Measurements from ENCODE around the gene SELENON. TPM values are rescaled to one million over a fixed set of nuclear protein-coding genes. Genes with fewer than 3 reads are reported as not detected.
A peak's percentile ranks its signal among the peaks of the same experiment; 100 is the strongest.

SELENON gene
- total and polyA plus RNA-seq, 2 donors, result 4.8 to 17.4 TPM

DNA sequence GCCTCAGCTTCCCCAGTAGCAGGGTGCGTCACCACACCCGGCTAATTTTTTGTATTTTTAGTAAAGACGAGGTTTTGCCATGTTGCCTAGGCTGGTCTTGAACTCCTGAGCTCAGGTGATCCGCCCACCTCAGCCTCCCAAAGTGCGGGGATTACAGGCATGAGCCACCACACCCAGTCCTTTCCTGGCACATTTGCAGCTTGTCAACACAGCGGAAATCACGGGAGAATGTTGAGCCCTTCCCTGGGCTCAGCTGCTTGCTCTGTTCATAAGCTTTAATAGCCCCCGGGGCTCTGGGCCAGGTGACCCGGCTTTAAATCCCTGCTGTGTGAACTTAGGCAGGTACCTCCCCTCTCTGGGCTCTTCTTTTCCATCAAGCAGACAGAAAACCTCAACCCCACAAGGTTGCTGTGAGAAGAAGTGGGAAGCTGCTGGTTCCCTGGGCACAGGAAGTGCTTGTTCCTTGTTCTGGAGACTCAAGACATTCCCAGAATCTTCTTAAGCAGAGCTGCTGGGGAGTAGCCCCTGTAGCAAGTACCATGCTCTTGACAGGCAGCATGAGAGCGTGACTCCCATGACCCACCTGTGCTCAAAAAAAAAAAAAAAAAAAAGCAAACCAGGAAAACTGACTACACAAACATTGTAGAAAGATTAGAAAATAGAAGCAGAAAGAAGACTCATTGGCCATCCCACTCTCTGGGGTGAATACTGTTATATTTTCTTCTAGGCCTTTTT is 14.5 kb upstream of the SELENON start:
- DNase-seq (ENCODE audit: low read depth in 6 of 9, low spot score in 9 of 9), result no peak
- Histone ChIP-seq H3K9me3 (ENCODE audit: control insufficient read depth in 2 of 2, insufficient read depth in 1 of 2, low read length in 1 of 2) (peaks cover 0 to 4% of the 10 kb centered on the region in 2 donors), H3K27ac (ENCODE audit: low read depth in 1 of 2, low read length in 1 of 2) (no peak overlapping the region), H3K27me3 (ENCODE audit: control insufficient read depth in 2 of 2, insufficient read depth in 1 of 2, low read length in 1 of 2) (peaks cover under 1 to 35% of the 10 kb centered on the region in 2 donors), H3K4me1 (ENCODE audit: control insufficient read depth in 2 of 2, insufficient read depth in 2 of 2, low read length in 2 of 2) (no peaks in the 10 kb centered on the region), H3K36me3 (ENCODE audit: control insufficient read depth in 2 of 2, insufficient read depth in 2 of 2, low read length in 1 of 2) (no peaks in the 10 kb centered on the region), H3K4me3 (ENCODE audit: low read length in 2 of 2) (no peak overlapping the region)
- WGBS, result 93% methylated on average over 10 of the region's 10 CpGs

DNA sequence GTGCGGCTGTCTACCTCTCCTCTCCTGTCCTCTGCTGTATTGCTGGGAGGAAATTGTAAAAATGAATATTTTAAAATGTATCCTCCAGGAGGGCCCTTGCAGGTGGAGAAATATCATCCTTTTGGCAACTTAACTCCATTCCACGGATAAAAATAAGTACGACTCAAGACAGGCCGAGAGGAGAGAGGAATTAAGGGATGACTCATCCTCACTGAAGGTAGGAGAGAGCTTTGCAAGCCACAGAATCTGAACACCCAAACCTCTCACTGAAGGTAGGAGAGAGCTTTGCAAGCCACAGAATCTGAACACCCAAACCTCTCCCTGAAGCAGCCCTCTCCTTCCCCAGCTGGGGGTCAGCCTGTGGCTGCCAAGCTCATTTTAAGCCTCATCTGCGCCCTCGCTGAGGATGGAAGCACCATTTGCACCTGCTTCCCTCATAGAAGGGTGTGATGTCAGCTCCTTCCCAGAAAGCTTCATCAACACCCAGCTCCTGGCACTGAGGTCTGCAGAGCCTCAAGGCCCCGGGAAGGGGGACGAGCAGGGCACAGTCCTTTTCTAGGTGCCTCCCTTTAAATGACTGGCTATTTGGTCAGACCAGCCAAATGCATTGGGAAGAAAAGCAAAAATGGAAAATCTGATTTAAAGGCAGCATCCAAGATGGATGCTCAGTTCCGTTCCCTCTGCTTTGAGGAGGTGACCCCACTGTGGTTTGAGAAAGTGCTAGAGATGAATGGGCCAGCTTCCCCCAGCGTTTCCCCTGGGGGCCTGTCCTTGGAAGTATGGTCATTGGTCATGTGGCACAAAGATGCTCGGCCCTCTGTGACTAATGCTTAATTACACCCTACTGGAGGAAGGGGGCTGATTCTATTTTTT is 12.9 kb upstream of the SELENON start:
- no peak overlapping the region for H3K4me3 ChIP-seq (ENCODE audit: low read length in 2 of 2)
- 93% methylated on average over 11 of the region's 11 CpGs for WGBS
- no peaks in the 10 kb centered on the region for H3K36me3 ChIP-seq (ENCODE audit: control insufficient read depth in 2 of 2, insufficient read depth in 2 of 2, low read length in 1 of 2)
- H3K27me3 ChIP-seq (ENCODE audit: control insufficient read depth in 2 of 2, insufficient read depth in 1 of 2, low read length in 1 of 2), result peaks cover 0 to 28% of the 10 kb centered on the region in 2 donors
- no peak for DNase-seq (ENCODE audit: low read depth in 6 of 9, low spot score in 9 of 9)
- peak overlapping the region in 1 of 2 donors; percentile 56 for H3K27ac ChIP-seq (ENCODE audit: low read depth in 1 of 2, low read length in 1 of 2)
- no peaks in the 10 kb centered on the region for H3K4me1 ChIP-seq (ENCODE audit: control insufficient read depth in 2 of 2, insufficient read depth in 2 of 2, low read length in 2 of 2)
- peaks cover 0 to 4% of the 10 kb centered on the region in 2 donors for H3K9me3 ChIP-seq (ENCODE audit: control insufficient read depth in 2 of 2, insufficient read depth in 1 of 2, low read length in 1 of 2)

DNA sequence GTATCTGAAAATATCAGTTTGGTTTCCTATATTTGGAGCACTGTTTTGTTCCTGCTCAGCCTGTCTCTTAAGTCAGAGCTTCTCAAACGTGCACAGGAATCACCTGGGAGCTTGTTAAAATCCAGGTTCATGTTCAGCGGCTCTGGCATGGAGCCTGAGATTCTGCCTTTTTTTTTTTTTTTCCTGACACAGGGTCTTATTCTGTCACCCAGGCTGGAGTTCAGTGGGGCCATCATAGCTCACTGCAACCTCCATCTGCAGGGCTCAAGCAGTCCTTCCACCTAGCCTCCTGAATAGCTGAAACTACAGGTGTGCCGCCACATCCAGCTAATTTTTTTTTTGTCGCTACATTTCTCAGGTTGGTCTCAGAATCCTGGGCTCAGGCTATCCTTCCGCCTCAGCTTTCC is 12.2 kb upstream of the SELENON start:
- H3K4me3 ChIP-seq (ENCODE audit: low read length in 2 of 2), result no peak overlapping the region
- 96% methylated on average over 5 of the region's 5 CpGs for WGBS
- H3K4me1 ChIP-seq (ENCODE audit: control insufficient read depth in 2 of 2, insufficient read depth in 2 of 2, low read length in 2 of 2), result no peaks in the 10 kb centered on the region
- H3K9me3 ChIP-seq (ENCODE audit: control insufficient read depth in 2 of 2, insufficient read depth in 1 of 2, low read length in 1 of 2), result no peaks in the 10 kb centered on the region
- H3K27ac ChIP-seq (ENCODE audit: low read depth in 1 of 2, low read length in 1 of 2), result no peak overlapping the region
- H3K27me3 ChIP-seq (ENCODE audit: control insufficient read depth in 2 of 2, insufficient read depth in 1 of 2, low read length in 1 of 2), result peaks cover 0 to 22% of the 10 kb centered on the region in 2 donors
- no peaks in the 10 kb centered on the region for H3K36me3 ChIP-seq (ENCODE audit: control insufficient read depth in 2 of 2, insufficient read depth in 2 of 2, low read length in 1 of 2)
- DNase-seq (ENCODE audit: low read depth in 6 of 9, low spot score in 9 of 9), result no peak

DNA sequence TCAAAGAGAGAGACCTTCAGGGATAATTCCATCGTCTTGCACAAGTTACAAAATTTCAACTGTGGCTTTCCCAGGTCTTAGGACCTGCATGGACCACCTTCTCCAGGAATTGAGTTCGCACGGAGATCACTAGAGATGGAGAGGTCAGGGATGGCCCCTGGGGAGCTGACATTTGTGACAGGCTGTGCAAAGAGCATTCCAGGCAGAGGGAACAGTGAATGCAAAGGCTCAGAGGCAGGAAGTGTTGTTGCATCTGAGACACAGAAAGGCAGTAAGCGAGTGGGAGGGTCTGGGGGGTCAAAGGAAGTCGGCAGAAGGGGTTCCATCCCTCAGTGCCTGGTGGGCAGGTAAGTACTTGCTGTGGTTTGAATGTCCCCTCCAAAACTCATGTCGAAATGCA is 9.5 kb upstream of the SELENON start:
- WGBS, result 94% methylated on average over 6 of the region's 6 CpGs
- H3K27ac ChIP-seq (ENCODE audit: low read depth in 1 of 2, low read length in 1 of 2), result no peak overlapping the region
- H3K9me3 ChIP-seq (ENCODE audit: control insufficient read depth in 2 of 2, insufficient read depth in 1 of 2, low read length in 1 of 2), result no peaks in the 10 kb centered on the region
- DNase-seq (ENCODE audit: low read depth in 6 of 9, low spot score in 9 of 9), result no peak
- H3K27me3 ChIP-seq (ENCODE audit: control insufficient read depth in 2 of 2, insufficient read depth in 1 of 2, low read length in 1 of 2), result peaks cover 0 to 12% of the 10 kb centered on the region in 2 donors
- no peak overlapping the region for H3K4me3 ChIP-seq (ENCODE audit: low read length in 2 of 2)
- no peaks in the 10 kb centered on the region for H3K4me1 ChIP-seq (ENCODE audit: control insufficient read depth in 2 of 2, insufficient read depth in 2 of 2, low read length in 2 of 2)
- H3K36me3 ChIP-seq (ENCODE audit: control insufficient read depth in 2 of 2, insufficient read depth in 2 of 2, low read length in 1 of 2), result no peaks in the 10 kb centered on the region

DNA sequence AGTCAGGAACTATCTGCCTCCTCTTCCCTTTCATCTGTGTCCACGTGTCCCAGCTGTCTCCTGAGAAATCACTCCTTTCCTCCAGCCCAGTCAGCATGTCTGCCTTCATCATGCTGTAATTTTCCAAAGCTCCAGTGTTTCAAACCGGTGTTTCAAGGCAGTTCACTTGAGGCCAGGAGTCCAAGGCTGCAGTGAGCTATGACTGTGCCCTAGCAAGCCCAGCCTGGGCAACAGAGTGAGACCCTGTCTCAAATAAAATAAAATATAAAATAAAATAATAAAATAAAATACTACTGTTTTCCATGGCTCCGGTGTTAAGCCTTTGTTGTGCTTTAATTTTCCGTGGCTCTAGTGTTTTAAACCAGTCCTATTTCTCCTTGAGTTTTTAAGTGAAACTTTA is 7.9 kb upstream of the SELENON start:
- Histone ChIP-seq H3K4me1 (ENCODE audit: control insufficient read depth in 2 of 2, insufficient read depth in 2 of 2, low read length in 2 of 2) (peaks cover 5 to 12% of the 10 kb centered on the region in 2 donors), H3K4me3 (ENCODE audit: low read length in 2 of 2) (no peak overlapping the region), H3K9me3 (ENCODE audit: control insufficient read depth in 2 of 2, insufficient read depth in 1 of 2, low read length in 1 of 2) (peaks cover 0 to 4% of the 10 kb centered on the region in 2 donors), H3K27ac (ENCODE audit: low read depth in 1 of 2, low read length in 1 of 2) (no peak overlapping the region), H3K27me3 (ENCODE audit: control insufficient read depth in 2 of 2, insufficient read depth in 1 of 2, low read length in 1 of 2) (peaks cover 3 to 12% of the 10 kb centered on the region in 2 donors), H3K36me3 (ENCODE audit: control insufficient read depth in 2 of 2, insufficient read depth in 2 of 2, low read length in 1 of 2) (no peaks in the 10 kb centered on the region)
- DNase-seq (ENCODE audit: low read depth in 6 of 9, low spot score in 9 of 9), result no peak
- WGBS, result 73% methylated on average over 4 of the region's 4 CpGs

DNA sequence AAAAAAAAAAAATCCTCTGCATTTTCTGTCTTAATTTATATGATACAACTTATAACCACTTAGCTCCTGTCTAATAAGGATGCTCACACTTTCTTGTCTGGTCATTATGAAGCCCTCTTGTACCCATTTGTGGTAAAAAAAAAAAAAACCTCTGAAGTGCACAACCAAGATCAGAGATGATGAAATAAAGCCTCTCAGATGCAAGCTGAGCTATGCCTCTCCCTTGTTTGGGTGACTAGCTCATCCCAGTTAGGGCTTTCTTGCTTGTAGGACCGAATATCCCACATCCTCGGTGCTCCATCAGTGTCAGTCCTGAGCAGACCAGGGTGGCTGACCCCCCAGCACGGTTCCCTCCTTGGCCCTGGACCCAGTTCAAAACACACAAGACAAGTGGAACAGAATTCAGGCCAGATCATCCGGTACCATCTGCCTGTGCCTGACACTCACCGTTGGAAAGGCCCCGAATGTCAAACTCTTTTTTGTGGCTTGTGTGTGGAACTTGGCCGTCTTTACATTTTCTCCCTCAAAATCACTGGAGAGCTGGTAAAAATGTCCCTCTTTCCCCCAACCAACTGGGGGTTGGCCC is 6.3 kb upstream of the SELENON start:
- WGBS, result 74% methylated on average over 7 of the region's 7 CpGs
- no peaks in the 10 kb centered on the region for H3K36me3 ChIP-seq (ENCODE audit: control insufficient read depth in 2 of 2, insufficient read depth in 2 of 2, low read length in 1 of 2)
- H3K9me3 ChIP-seq (ENCODE audit: control insufficient read depth in 2 of 2, insufficient read depth in 1 of 2, low read length in 1 of 2), result peaks cover 0 to 4% of the 10 kb centered on the region in 2 donors
- H3K27ac ChIP-seq (ENCODE audit: low read depth in 1 of 2, low read length in 1 of 2), result peak overlapping the region in 1 of 2 donors; percentile 3
- no peak overlapping the region for H3K4me3 ChIP-seq (ENCODE audit: low read length in 2 of 2)
- H3K27me3 ChIP-seq (ENCODE audit: control insufficient read depth in 2 of 2, insufficient read depth in 1 of 2, low read length in 1 of 2), result peaks cover 3 to 23% of the 10 kb centered on the region in 2 donors
- no peak for DNase-seq (ENCODE audit: low read depth in 6 of 9, low spot score in 9 of 9)
- H3K4me1 ChIP-seq (ENCODE audit: control insufficient read depth in 2 of 2, insufficient read depth in 2 of 2, low read length in 2 of 2), result peaks cover 10 to 17% of the 10 kb centered on the region in 2 donors

DNA sequence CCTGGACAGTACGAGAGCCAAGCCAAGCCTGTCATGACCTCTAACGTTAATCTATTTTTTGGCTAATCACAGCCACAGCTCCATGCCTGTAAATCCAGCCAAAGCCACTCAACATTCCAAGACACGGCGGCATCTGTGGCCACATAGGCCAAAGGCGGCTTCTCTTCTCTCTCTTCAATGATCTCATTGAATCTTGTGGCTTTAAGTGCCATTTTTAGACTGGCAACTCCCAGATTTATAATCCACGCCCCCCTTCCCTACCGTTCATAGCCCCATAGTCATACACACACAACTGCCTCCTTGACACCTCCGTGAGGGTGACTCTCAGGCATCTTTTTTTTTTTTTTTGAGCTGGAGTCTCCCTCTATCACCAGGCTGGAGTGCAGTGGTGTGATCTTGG is 5.7 kb upstream of the SELENON start:
- H3K27ac ChIP-seq (ENCODE audit: low read depth in 1 of 2, low read length in 1 of 2), result no peak overlapping the region
- 83% methylated on average over 8 of the region's 8 CpGs for WGBS

DNA sequence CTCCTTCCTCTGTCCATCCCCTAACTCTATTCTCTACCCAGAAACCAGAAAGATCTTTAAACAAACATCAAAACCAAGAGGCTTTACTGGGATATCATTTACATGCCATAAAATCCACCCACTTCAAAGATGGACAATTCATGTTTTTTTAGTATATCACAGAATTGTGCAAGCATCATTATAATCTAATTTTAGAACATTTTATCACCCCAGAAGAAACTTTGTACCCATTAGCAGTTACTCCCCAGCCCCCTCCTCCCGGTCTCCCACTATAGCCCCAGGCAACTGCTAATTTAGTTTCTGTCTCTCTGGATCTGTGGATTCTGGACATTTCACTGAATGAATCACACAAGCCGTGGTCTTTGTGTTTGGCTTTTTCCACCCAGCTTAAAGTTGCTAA is 4.8 kb upstream of the SELENON start:
- peaks cover 3 to 32% of the 10 kb centered on the region in 2 donors for H3K27me3 ChIP-seq (ENCODE audit: control insufficient read depth in 2 of 2, insufficient read depth in 1 of 2, low read length in 1 of 2)
- H3K4me1 ChIP-seq (ENCODE audit: control insufficient read depth in 2 of 2, insufficient read depth in 2 of 2, low read length in 2 of 2), result peaks cover 18 to 27% of the 10 kb centered on the region in 2 donors
- H3K9me3 ChIP-seq (ENCODE audit: control insufficient read depth in 2 of 2, insufficient read depth in 1 of 2, low read length in 1 of 2), result peaks cover 0 to 4% of the 10 kb centered on the region in 2 donors
- WGBS, result 97% methylated on average over 2 of the region's 2 CpGs
- no peak overlapping the region for H3K27ac ChIP-seq (ENCODE audit: low read depth in 1 of 2, low read length in 1 of 2)
- no peaks in the 10 kb centered on the region for H3K36me3 ChIP-seq (ENCODE audit: control insufficient read depth in 2 of 2, insufficient read depth in 2 of 2, low read length in 1 of 2)
- no peak for DNase-seq (ENCODE audit: low read depth in 6 of 9, low spot score in 9 of 9)
- H3K4me3 ChIP-seq (ENCODE audit: low read length in 2 of 2), result no peak overlapping the region

More for the DNA sequence above, 5.7 kb upstream of the SELENON start:
- Histone ChIP-seq H3K4me1 (ENCODE audit: control insufficient read depth in 2 of 2, insufficient read depth in 2 of 2, low read length in 2 of 2) (peaks cover 14 to 21% of the 10 kb centered on the region in 2 donors), H3K9me3 (ENCODE audit: control insufficient read depth in 2 of 2, insufficient read depth in 1 of 2, low read length in 1 of 2) (peaks cover 0 to 4% of the 10 kb centered on the region in 2 donors), H3K36me3 (ENCODE audit: control insufficient read depth in 2 of 2, insufficient read depth in 2 of 2, low read length in 1 of 2) (no peaks in the 10 kb centered on the region), H3K4me3 (ENCODE audit: low read length in 2 of 2) (no peak overlapping the region), H3K27me3 (ENCODE audit: control insufficient read depth in 2 of 2, insufficient read depth in 1 of 2, low read length in 1 of 2) (peaks cover 3 to 26% of the 10 kb centered on the region in 2 donors)
- DNase-seq (ENCODE audit: low read depth in 6 of 9, low spot score in 9 of 9), result no peak

Measured in thymus (tissue), 11 donors.